Right atrium auricular region (tissue), 2 donors: ENCODE measurements around the gene FUBP3. TPM values are rescaled to one million over a fixed set of nuclear protein-coding genes. Genes with fewer than 3 reads are reported as not detected.

Experiments
- DNase-seq: peaks from one replicate; pipeline ENCODE4 v3.0.0-alpha.2; 2019; ENCODE audit warnings: low spot score
- H3K27ac ChIP-seq, 2 donors: fragments of 200-600 bp; sonication (generic); 1 replicate in 1 of 2; 2 replicates in 1 of 2; pipeline ENCODE4 v1.5.1; 2016 to 2019
- H3K27me3 ChIP-seq, 2 donors: fragments of 200-600 bp; sonication (generic); one replicate each; pipeline versions ENCODE4 v1.5.1 to v1.6.0; 2017 to 2019
- H3K36me3 ChIP-seq: fragments of 200-600 bp; sonication (generic); one replicate; pipeline ENCODE4 v1.5.1; 2016
- H3K4me1 ChIP-seq, 2 donors: fragments of 200-600 bp; sonication (generic); one replicate each; pipeline versions ENCODE4 v1.5.1 to v1.6.0; 2017 to 2019
- H3K4me3 ChIP-seq, 2 donors: fragments of 200-600 bp; sonication (generic); 1 replicate in 1 of 2; 2 replicates in 1 of 2; pipeline ENCODE4 v1.5.1; 2017 to 2019; ENCODE audit warnings: mild to moderate bottlenecking in 1 of 2, moderate library complexity in 1 of 2
- H3K9me3 ChIP-seq, 2 donors: fragments of 200-600 bp; sonication (generic); one replicate each; pipeline ENCODE4 v1.5.1; 2019
- total RNA-seq, 2 donors: library from RNA; depleted of rRNA; stranded (reverse); fragments of >200 nt; gene quantifications; one replicate each; pipeline ENCODE4 v1.1.0, GENCODE V29; 2016
- TF ChIP-seq, protein P1 (sequence below), 2 donors: fragments of 200-600 bp; sonication (generic); IDR thresholded peaks; one replicate each; pipeline ENCODE4 v1.5.1; 2019; ENCODE audit warnings: antibody characterized with exemption in 2 of 2

FUBP3 gene, protein sequence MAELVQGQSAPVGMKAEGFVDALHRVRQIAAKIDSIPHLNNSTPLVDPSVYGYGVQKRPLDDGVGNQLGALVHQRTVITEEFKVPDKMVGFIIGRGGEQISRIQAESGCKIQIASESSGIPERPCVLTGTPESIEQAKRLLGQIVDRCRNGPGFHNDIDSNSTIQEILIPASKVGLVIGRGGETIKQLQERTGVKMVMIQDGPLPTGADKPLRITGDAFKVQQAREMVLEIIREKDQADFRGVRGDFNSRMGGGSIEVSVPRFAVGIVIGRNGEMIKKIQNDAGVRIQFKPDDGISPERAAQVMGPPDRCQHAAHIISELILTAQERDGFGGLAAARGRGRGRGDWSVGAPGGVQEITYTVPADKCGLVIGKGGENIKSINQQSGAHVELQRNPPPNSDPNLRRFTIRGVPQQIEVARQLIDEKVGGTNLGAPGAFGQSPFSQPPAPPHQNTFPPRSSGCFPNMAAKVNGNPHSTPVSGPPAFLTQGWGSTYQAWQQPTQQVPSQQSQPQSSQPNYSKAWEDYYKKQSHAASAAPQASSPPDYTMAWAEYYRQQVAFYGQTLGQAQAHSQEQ
- 10 to 100 TPM; 21.1 to 24.8 TPM for total RNA-seq

DNA sequence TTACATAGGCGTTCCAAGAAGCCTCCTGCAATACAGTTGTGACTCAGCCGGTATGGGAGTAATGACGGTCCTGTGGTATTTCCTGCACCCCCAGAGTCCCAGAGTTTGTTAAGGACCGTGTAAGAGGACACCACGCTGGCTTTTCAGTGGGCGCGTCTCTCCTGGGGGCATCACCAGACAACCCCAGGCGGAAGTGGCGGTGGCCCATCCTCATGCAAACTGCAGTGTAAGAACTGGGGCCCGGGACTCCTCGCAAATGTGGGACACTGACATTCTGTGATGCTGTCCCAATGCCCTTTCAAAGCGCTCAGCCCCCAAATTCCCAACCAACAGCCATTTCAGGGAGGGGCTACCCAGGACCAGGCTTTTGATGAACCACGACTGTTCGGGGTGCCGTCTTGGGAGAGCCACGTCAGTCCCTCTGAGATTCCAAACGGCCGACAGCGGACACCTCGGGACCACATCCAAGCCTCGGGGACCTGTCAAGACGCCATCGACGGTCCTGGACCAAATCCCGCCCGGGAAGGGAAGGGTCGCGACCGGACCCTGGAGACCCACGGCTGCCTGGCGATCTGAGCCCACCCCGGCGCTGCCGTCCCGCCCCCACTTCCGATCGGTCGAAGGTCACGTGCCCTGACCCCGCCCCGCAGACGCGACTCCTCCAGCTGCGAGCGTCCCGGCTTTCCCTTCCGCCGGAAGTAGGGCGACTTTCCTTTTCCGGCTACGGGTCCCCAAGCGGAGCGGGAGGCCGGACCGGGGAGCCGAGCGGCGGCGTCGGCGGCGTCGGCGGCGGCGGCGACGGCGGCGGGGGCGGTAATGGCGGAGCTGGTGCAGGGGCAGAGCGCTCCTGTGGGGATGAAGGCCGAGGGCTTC lies at the start of gene FUBP3:
TSS of gene FUBP3 (plus strand) at position 713 of the 873 bp plus-strand sequence. CDS start at position 817, 104 bp downstream.
- H3K4me3 ChIP-seq, result peak within 1 kb of the TSS; percentile 98 to 100
- DNase-seq, result peak; percentile 93
- peaks cover 0 to 37% of the 10 kb centered on the region in 2 donors for H3K4me1 ChIP-seq
- peak within 1 kb of the TSS; percentile 90 to 98 for H3K27ac ChIP-seq
- TF ChIP-seq, protein P1, sequence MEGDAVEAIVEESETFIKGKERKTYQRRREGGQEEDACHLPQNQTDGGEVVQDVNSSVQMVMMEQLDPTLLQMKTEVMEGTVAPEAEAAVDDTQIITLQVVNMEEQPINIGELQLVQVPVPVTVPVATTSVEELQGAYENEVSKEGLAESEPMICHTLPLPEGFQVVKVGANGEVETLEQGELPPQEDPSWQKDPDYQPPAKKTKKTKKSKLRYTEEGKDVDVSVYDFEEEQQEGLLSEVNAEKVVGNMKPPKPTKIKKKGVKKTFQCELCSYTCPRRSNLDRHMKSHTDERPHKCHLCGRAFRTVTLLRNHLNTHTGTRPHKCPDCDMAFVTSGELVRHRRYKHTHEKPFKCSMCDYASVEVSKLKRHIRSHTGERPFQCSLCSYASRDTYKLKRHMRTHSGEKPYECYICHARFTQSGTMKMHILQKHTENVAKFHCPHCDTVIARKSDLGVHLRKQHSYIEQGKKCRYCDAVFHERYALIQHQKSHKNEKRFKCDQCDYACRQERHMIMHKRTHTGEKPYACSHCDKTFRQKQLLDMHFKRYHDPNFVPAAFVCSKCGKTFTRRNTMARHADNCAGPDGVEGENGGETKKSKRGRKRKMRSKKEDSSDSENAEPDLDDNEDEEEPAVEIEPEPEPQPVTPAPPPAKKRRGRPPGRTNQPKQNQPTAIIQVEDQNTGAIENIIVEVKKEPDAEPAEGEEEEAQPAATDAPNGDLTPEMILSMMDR (IDR thresholded peaks at IDR 0.05), result no peak
- no peaks in the 10 kb centered on the region for H3K27me3 ChIP-seq
- no peaks in the 10 kb centered on the region for H3K9me3 ChIP-seq
- no peaks in the 10 kb centered on the region for H3K36me3 ChIP-seq

DNA sequence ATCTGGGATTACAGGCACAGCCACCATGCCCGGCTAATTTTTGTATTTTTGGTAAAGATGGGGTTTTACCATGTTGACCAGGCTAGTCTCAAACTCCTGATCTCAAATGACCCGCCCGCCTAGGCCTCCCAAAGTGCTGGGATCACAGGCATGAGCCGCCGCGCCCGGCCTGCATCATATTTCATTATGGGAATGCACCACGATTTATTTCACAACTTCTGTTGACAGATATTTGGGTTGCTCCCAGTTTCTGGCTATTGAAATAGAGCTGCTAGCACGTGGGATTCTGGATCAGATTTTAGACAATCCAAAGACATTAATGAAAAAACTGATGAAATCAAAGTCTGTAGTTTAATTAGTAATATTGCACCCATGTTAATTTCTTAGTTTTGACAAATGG lies 48.4 kb upstream of the FUBP3 start:
- Histone ChIP-seq H3K4me3 (no peak overlapping the region), H3K9me3 (no peaks in the 10 kb centered on the region), H3K4me1 (peaks cover 0 to 11% of the 10 kb centered on the region in 2 donors), H3K36me3 (no peaks in the 10 kb centered on the region), H3K27ac (peak overlapping the region; percentile 39 to 64), H3K27me3 (no peaks in the 10 kb centered on the region)
- TF ChIP-seq, protein P1 (IDR thresholded peaks at IDR 0.05), result no peak
- peak; percentile 65 for DNase-seq

DNA sequence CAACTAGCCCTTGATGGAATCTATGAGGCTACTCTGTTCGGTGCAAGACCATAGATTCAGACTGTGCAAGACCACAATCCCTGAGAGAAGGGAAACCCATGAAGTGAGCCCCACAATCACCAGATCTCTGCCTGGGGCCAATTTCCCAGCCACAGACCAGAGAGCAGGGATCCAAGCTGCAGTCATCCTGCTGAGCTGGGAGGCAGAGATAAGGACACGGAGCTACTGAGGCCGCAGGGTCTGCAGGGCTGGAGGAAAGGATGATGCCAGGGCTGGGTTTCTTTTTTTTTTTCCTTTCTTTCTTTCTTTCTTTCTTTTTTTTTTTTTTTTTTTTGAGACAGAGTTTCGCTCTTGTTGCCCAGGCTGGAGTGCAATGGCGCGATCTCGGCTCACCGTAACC lies 47.7 kb upstream of the FUBP3 start:
- Histone ChIP-seq H3K27me3 (no peaks in the 10 kb centered on the region), H3K9me3 (no peaks in the 10 kb centered on the region), H3K27ac (peak overlapping the region in 1 of 2 donors; percentile 64), H3K4me3 (no peak overlapping the region), H3K36me3 (no peaks in the 10 kb centered on the region), H3K4me1 (peaks cover 0 to 18% of the 10 kb centered on the region in 2 donors)
- DNase-seq, result no peak
- TF ChIP-seq, protein P1 (IDR thresholded peaks at IDR 0.05), result no peak

DNA sequence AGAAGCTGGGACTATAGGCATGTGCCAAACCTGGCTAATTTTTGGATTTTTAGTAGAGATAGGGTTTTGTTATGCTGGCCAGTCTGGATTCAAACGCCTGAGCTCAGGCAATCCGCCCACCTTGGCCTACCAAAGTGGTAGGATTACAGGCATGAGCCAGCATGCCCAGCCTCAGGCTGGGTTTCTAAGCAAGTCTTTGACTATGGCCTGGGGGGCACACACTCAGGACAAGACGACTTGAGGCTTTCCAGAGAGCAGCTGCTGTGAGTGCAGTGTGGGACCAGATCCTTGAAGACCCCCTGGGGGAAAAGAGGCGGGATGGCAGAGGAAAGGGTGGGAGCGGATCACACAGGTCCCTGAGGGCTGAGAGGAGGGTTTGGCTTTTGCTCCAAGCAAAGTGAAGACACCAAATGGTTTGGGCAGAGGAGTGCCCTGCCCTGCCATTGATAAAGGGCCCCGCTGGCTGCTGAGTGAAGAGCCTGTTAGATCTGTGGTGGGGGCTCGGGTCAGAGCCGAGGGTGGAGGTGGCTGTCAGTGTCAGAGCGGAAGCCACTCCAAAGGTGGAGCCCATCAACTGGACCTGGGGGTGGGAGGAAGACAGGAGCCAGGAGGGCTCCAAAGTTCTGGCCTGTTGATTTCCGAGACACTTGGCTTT lies 46.8 kb upstream of the FUBP3 start:
- Histone ChIP-seq H3K4me1 (peaks cover 0 to 27% of the 10 kb centered on the region in 2 donors), H3K36me3 (no peaks in the 10 kb centered on the region), H3K9me3 (no peaks in the 10 kb centered on the region), H3K27ac (no peak overlapping the region), H3K4me3 (no peak overlapping the region), H3K27me3 (no peaks in the 10 kb centered on the region)
- DNase-seq, result no peak
- TF ChIP-seq, protein P1 (IDR thresholded peaks at IDR 0.05), result no peak

DNA sequence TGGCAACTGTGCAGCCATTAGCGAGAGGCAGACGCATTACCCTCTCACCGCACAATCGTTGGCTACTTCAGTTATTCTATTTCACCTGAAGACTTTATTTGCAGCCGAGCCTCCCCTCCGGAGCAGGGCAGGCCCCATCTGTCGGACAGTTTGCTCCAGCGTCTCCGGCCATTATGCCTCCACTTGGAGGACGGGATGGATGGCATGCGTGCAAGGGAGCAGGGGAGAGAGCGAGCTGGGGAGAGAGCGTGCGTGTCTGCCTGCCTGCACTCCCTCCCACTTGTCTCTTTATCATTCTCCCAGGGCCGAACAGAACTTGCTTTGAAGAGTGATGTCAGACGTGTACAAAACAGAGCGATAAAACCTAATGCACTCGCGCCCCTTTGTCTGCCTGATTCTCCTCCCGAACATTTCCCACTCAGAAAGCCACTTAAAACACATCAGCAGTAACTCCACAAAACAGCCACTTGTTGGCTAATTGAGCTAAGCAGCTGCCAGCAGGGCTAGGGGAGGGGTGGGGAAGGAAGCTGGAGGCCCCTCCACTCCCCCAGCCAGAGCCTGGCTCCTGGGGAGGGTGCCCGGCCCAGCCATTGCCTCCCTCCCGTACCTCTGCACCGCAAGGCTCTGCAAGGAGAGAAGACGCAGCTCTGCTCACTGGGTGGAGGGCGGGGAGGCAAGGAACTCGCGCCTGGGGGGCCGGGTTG lies 43.4 kb upstream of the FUBP3 start:
- Histone ChIP-seq H3K27me3 (no peaks in the 10 kb centered on the region), H3K27ac (peak overlapping the region; percentile 32 to 84), H3K4me3 (peak overlapping the region; percentile 25 to 35), H3K4me1 (peaks cover 0 to 33% of the 10 kb centered on the region in 2 donors), H3K36me3 (no peaks in the 10 kb centered on the region), H3K9me3 (no peaks in the 10 kb centered on the region)
- TF ChIP-seq, protein P1 (IDR thresholded peaks at IDR 0.05), result no peak
- no peak for DNase-seq
